Measurements from ENCODE around the gene PARP6.

The PARP6 gene, protein sequence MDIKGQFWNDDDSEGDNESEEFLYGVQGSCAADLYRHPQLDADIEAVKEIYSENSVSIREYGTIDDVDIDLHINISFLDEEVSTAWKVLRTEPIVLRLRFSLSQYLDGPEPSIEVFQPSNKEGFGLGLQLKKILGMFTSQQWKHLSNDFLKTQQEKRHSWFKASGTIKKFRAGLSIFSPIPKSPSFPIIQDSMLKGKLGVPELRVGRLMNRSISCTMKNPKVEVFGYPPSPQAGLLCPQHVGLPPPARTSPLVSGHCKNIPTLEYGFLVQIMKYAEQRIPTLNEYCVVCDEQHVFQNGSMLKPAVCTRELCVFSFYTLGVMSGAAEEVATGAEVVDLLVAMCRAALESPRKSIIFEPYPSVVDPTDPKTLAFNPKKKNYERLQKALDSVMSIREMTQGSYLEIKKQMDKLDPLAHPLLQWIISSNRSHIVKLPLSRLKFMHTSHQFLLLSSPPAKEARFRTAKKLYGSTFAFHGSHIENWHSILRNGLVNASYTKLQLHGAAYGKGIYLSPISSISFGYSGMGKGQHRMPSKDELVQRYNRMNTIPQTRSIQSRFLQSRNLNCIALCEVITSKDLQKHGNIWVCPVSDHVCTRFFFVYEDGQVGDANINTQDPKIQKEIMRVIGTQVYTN

GRCh38 chr15:72272213-72272996, at the start of gene PARP6:
Gene PARP6 (minus strand): TSS chr15:72272554. CDS start chr15:72267477, 5,077 bp downstream.
- peak within 1 kb of the TSS; percentile 96 for H3K4me2 ChIP-seq (ENCODE audit: low read length)
- peak within 1 kb of the TSS; percentile 88 for H2AFZ ChIP-seq (ENCODE audit: low read depth, low read length)
- H4K20me1 ChIP-seq (ENCODE audit: insufficient read depth, low read length): no peaks in the 10 kb centered on the region
- H3K9ac ChIP-seq (ENCODE audit: low read length): peak within 1 kb of the TSS; percentile 88
- no peak for TF ChIP-seq EZH2phosphoT487 (IDR thresholded peaks at IDR 0.05; ENCODE audit: low read depth)
- peak; percentile 65 for TF ChIP-seq CTCF (IDR thresholded peaks at IDR 0.05; ENCODE audit: low read depth, low read length)
- peak within 1 kb of the TSS; percentile 94 for H3K4me3 ChIP-seq (ENCODE audit: low read length)
- H3K27ac ChIP-seq (ENCODE audit: low read length): peak within 1 kb of the TSS; percentile 49
- H3K9me3 ChIP-seq (ENCODE audit: insufficient read depth, low read length): no peaks in the 10 kb centered on the region
- no peaks in the 10 kb centered on the region for H3K27me3 ChIP-seq (ENCODE audit: low read depth, low read length)
- H3K4me1 ChIP-seq (ENCODE audit: low read length): peaks cover 20% of the 10 kb centered on the region
- peaks cover 32% of the 10 kb centered on the region for H3K79me2 ChIP-seq (ENCODE audit: low read length)
- peaks cover 7% of the 10 kb centered on the region for H3K36me3 ChIP-seq (replicated peaks; ENCODE audit: low read depth, low read length)

DNA sequence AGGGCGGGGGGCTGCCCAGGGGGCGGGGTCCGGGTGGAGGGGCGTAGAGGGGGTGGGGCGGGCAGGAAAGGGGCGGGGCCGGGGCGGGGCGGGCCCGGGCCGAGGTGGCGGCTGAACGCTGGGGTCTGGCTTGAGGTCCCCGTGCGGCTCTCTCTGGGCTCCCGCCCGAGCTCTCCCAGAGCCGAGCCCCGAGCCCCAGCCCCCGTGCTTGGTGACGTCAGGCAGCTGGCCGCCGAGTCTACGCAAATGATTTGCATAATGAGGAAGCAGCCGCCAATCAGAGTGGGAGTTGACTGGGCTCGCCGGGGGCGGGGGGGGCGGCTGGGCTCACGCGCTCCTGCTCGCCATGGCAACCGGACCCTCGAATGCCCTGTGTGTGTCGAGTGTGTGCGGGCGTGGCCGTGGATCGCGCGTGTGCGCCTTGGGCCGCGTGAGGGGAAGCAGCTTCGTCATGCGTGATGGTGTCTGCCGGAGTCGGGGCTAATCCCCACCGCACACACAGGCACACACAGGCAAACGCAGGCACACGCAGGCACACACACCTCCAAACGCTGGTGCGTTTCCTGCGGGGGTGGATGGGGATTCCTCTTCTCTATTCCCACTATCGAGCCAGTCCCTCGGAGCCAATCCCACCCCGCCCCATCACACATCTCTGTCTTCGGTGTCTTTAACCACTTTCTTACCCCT, 47.8 kb upstream of the PARP6 start, which contains the start of gene CELF6:
Gene CELF6 (minus strand): TSS at position 173 of the 687 bp plus-strand sequence. CDS start 283 bp downstream, outside the sequence.
- Histone ChIP-seq H3K4me1 (ENCODE audit: low read length) (0 out of 2 replicates have a peak, but pooled peaks cover 7% of the 10 kb centered on the region), H3K27me3 (ENCODE audit: low read depth, low read length) (peaks cover 12% of the 10 kb centered on the region), H2AFZ (ENCODE audit: low read depth, low read length) (peak within 1 kb of the TSS; percentile 69), H3K9ac (ENCODE audit: low read length) (peak within 1 kb of the TSS; percentile 58), H3K36me3 (replicated peaks; ENCODE audit: low read depth, low read length) (peaks cover 3% of the 10 kb centered on the region), H3K79me2 (ENCODE audit: low read length) (no peaks in the 10 kb centered on the region), H3K9me3 (ENCODE audit: insufficient read depth, low read length) (peaks cover 7% of the 10 kb centered on the region; the same call in 1 of the 2 replicates), H3K4me3 (ENCODE audit: low read length) (peak within 1 kb of the TSS; percentile 83), H3K27ac (ENCODE audit: low read length) (no peak within 1 kb of the TSS), H3K4me2 (ENCODE audit: low read length) (peak within 1 kb of the TSS; percentile 90), H4K20me1 (ENCODE audit: insufficient read depth, low read length) (no peaks in the 10 kb centered on the region)
- no peak for TF ChIP-seq CTCF (IDR thresholded peaks at IDR 0.05; ENCODE audit: low read depth, low read length)
- no peak for TF ChIP-seq EZH2phosphoT487 (IDR thresholded peaks at IDR 0.05; ENCODE audit: low read depth)

- TF ChIP-seq CTCF (IDR thresholded peaks at IDR 0.05; ENCODE audit: low read depth, low read length): no peak
- TF ChIP-seq EZH2phosphoT487 (IDR thresholded peaks at IDR 0.05; ENCODE audit: low read depth): no peak
- Histone ChIP-seq H2AFZ (ENCODE audit: low read depth, low read length) (no peak overlapping the region), H3K4me3 (ENCODE audit: low read length) (no peak overlapping the region), H3K27ac (ENCODE audit: low read length) (no peak overlapping the region), H3K9ac (ENCODE audit: low read length) (no peak overlapping the region), H3K4me2 (ENCODE audit: low read length) (no peak overlapping the region), H3K4me1 (ENCODE audit: low read length) (0 out of 2 replicates have a peak, but pooled peaks cover 7% of the 10 kb centered on the region), H3K36me3 (replicated peaks; ENCODE audit: low read depth, low read length) (peaks cover 2% of the 10 kb centered on the region), H3K27me3 (ENCODE audit: low read depth, low read length) (peaks cover 12% of the 10 kb centered on the region), H4K20me1 (ENCODE audit: insufficient read depth, low read length) (no peaks in the 10 kb centered on the region), H3K79me2 (ENCODE audit: low read length) (no peaks in the 10 kb centered on the region), H3K9me3 (ENCODE audit: insufficient read depth, low read length) (peaks cover 6% of the 10 kb centered on the region; the same call in 1 of the 2 replicates)
Measured at GRCh38 chr15:72319360-72319984, 47.1 kb upstream of the PARP6 start.

Measured in OCI-LY3 (cell line).